T-helper 1 cell treated with Interleukin-12 subunit alpha and Interleukin-12 subunit beta and Interleukin-4 antibody, amounts not matched to agents 30 ng/mL and 1 ng/mL, for 36 hours (primary cell): ENCODE results near the gene CD96. TPM values are rescaled to one million over a fixed set of nuclear protein-coding genes. Genes with fewer than 3 reads are reported as not detected.

Experiments
- intact Hi-C: fragments of 100-400 bp; cut with micrococcal nuclease; formaldehyde crosslinking; loops from one replicate; pipeline ENCODE4 v1.15.1; 2024
- total RNA-seq: library from RNA; stranded (reverse); gene quantifications from 2 replicates; pipeline ENCODE4 v1.2.3, GENCODE V29; 2022

Gene CD96
- total RNA-seq, 1 donor from 2014 or later: 287 TPM

DNA sequence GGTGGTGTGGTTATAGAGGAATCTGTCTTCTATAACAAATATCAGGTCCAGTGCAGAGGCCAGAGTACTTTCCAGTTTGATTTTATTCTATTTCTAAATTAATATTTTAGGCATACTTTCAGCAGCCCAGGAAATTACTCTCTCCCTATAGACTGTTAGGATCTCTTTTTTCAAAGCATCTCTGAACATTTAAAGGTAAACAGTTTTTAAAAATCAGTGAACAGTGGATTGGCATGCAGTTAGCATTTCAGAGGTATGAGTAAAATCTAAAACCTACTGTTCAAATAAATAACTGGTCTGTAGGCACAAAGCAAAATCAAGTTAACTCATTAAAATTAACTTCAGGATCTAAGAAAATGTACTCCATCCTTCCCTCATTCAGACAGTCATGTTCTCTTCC lies 50.1 kb downstream of the CD96 start:
- intact Hi-C loops: loop anchor here (5.0 kb wide), 1 partner anchor 75 kb away; no protein-coding TSS in a partner anchor

DNA sequence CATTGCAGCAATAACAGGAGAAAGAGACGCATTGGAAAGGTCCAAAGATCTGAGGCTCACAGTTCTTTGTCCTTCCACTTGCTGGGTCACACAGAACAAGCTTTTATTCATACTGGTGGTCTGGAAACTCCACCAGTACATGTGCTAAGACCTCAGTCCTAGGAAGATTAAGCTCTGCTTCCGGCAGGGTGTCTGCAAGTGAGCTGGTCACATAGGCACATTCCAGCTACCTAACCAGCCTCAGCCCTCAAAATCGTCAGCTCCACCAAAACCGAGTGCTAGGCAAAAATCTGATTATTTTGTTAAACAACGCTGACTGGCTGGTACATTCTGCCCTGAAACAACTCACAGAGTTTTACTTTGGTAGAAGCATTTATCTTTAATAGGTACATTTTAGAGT lies 50.9 kb downstream of the CD96 start:
- intact Hi-C loops: loop anchor here (1.0 to 5.0 kb wide), 2 partner anchors 11 to 74 kb away; no protein-coding TSS in a partner anchor

DNA sequence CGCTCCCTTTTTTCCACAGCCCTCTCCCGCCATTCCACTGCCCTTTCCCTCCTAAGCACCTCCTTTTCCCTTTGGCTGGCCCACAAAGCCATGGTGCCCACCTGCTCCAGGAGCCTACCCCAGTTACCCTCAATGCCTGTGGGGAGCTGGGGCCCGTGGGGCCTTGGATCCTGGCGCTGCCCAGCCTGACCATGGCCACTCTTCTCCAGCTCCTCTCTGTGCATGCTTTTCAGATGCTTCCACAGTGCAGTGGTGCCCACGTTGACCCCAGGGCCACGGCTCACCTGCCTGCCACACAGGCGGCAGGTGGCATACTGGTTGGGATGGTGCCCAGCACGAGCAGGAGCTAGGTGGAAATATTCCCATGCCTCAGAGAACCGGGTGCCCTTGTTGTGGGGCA lies 51.7 kb downstream of the CD96 start:
- intact Hi-C loops: loop anchor here (1.0 to 5.0 kb wide), 2 partner anchors 11 to 74 kb away; no protein-coding TSS in a partner anchor

DNA sequence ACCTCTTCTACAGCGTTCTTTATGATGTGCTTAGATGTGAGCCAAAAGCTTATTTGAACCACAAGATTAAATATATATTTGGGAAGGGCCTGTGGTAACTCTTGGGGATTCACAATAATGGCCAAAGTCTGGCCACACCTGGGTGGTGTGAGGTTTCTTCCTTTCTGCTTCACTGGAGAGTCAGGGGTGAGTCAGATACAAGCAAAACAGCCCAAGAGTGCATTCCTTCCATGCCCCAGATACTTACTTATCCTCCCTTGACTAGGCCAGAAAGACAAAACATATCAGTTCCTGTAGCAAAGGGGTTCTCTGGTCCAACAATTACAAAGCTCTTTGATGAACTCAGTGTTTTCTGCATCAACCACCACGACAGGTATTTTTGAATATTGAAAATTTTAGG lies 52.2 kb downstream of the CD96 start:
- intact Hi-C loops: loop anchor here (5.0 kb wide), 1 partner anchor 73 kb away; no protein-coding TSS in a partner anchor

DNA sequence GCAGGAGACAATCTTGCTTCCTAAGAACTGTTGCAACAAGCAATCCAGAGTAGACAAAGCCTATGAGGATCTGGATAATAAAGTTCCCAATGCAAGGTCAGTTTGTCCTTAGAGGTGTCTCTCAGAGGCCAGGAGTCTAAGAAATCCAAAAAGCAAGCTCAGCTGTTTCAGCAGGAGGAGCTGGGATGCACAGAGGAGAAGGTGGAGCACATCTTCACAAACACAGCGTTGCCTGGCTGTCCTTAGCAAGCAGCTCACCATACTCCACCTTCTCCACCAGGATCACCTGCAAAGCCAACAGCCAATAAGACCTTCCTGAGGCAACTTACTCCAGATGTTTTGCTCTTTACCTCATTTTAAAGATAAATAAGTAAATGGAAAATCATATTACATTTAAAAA lies 52.8 kb downstream of the CD96 start:
- intact Hi-C loops: loop anchor here (1.0 to 5.0 kb wide), 3 partner anchors 10 to 73 kb away; no protein-coding TSS in a partner anchor

DNA sequence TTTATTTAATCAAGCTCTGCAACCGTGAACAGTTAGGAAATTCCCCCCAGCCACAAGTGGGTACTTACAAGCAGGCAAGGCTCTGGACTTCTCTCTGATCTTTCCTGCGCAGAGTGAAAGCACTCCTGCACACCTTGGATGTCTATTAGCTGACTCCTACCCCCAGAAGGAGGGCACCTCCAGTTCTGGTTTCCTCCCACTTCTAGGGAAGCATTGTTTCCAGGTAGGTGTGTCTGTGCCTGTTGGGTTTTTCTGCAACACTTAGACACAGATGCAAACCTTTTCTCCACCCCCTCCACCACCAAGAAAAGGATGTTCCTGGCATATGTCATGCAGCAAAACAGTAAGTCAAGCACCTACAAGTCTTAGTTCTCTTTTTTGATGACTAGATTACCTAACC lies 53.2 kb downstream of the CD96 start, which contains the start of gene ZBED2:
TSS of gene ZBED2 (minus strand) at position 115 of the 400 bp plus-strand sequence. CDS start 1,145 bp downstream, outside the sequence.
- intact Hi-C loops: loop anchor here (1.0 kb wide), 2 partner anchors 9 to 15 kb away; no protein-coding TSS in a partner anchor

DNA sequence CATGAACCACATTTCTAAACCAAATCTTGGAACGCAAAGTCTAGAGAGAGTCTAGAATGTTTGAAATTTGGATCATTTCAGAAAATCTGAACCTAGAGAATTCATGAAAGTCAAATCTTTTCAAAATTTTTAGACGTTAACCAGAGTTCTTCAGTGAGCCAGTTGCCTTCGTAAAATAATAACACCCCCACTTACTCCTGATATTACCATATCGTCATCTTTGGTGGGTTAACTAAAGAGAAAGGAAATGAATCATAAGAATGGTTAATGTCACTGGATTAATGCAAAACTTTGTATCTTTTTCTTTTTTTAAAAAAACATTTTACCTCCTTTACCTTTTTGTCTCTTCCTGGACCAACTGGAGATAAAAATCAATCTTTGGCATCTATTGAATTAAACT lies 54.3 kb downstream of the CD96 start:
- intact Hi-C loops: loop anchor here (1.0 kb wide), 1 partner anchor 20 kb away; no protein-coding TSS in a partner anchor

- intact Hi-C loops: no loop called here
Observed at GRCh38 chr3:111598139-111598538, 56.1 kb downstream of the CD96 start.

DNA sequence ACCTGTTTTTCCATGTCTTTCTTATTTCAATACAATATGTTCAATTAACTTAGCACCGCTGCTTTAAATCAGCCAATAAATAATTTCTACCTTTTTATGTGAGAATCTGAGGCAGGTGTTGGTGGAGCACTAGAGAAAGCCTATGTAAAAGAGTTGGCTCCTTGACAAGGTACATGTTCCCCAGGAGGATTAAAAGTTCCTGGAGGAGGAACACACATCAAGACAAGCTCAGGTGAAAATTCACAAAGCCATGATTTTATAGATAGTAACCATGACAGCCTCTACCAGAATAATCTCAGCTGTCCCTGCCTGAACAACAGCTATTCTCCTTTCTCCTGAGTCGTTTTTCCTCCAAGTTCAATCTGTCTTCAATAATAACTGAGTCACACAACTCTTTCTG lies 56.6 kb downstream of the CD96 start:
- intact Hi-C loops: no loop called here

GRCh38 chr3:111601810-111602209 lies 59.8 kb downstream of the CD96 start:
- intact Hi-C loops: no loop called here

DNA sequence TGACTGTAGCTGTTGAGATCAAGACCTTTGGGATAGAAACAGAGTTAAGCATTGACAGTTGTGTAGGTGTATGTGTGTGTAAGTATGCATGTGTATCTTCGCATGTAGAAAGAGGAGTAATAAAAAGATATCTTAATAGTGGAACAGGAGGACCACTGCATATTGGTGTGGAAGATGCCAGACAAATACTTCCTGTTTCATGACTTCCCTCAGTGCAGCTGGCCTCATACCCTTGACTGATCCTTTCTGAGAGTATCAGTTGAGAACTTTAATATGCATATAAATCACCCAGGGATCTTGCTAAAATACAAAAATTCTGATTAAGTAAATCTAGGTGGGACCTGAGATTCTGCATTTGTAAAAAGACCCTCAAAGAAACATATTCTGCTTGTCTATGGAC lies 61.7 kb downstream of the CD96 start:
- intact Hi-C loops: loop anchor here (1.0 kb wide), 1 partner anchor 8 kb away; the partner anchor contains the start of gene ZBED2

- intact Hi-C loops: loop anchor here (1.0 kb wide), 1 partner anchor 9 kb away; the partner anchor contains the start of gene ZBED2
Observed at GRCh38 chr3:111604119-111604518, 62.1 kb downstream of the CD96 start.

GRCh38 chr3:111605018-111605417 lies 63.0 kb downstream of the CD96 start:
- intact Hi-C loops: loop anchor here (5.0 kb wide), 1 partner anchor 522 kb away; no protein-coding TSS in a partner anchor

GRCh38 chr3:111605493-111605892 lies 63.5 kb downstream of the CD96 start:
- intact Hi-C loops: loop anchor here (5.0 kb wide), 1 partner anchor 522 kb away; no protein-coding TSS in a partner anchor

GRCh38 chr3:111607240-111607920 lies 65.4 kb downstream of the CD96 start:
- intact Hi-C loops: loop anchor here (5.0 kb wide), 1 partner anchor 520 kb away; no protein-coding TSS in a partner anchor

DNA sequence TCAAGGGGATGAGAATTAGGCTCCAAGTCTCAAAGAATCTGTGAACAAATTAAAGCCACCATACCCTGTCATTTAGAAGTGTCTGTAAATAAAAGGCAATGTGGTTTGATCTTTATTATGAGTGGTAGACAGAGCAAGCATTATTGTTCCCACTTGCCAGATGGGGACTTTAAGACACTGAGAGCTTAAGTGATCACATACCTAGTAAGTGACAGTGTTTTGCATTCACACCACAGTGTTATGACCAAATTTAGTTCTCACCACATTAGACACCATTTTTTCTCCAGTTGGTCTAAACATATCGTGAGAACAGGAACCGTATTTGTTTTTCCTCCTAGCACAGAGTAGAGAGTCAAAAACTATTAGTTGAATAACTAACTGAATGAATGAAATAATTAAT lies 66.4 kb downstream of the CD96 start:
- intact Hi-C loops: loop anchor here (5.0 kb wide), 1 partner anchor 519 kb away; no protein-coding TSS in a partner anchor

DNA sequence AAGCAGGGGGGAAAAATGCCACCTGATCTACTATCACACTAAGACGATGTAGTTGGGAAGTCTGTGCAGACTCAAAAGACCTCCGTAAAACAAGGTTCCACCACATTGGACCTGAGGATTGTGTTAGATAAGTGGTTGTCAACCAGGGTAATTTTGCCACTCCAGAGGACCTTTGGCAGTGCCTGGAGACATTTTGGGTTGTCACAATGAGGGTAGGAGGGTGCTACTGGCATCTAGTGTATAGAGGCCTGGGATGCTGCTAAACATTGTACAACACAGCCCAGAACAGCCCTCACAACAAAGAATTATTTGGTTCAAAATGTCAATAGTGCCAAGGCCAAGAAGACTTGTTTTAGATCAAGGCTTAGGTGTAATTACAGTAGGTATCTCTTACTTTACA lies 67.7 kb downstream of the CD96 start:
- intact Hi-C loops: loop anchor here (1.0 to 10.0 kb wide), 10 partner anchors 14 to 1925 kb away; partner anchors contain the start of genes ABHD10, BTLA, CD96 and SIDT1

DNA sequence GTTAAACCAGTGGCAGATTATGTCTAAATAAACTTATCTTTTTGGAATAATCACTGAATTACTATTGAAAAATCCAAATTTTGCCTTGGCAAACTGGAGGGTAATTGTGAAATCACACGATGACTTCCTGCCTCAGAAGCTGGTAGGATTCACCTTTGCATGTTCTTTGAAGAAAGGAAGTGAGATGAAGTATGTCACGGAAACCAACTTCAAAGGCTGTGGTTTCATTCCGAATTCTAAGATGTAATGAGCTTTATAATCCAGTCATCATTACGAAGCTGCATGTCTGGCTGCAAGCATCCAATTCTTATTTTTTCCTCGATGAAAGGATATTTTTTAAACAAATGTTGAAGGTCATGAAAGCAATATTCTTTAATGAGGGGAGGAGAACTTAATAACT lies 68.2 kb downstream of the CD96 start:
- intact Hi-C loops: loop anchor here (1.0 to 10.0 kb wide), 9 partner anchors 15 to 1925 kb away; partner anchors contain the start of genes ABHD10, BTLA, CD96 and SIDT1

DNA sequence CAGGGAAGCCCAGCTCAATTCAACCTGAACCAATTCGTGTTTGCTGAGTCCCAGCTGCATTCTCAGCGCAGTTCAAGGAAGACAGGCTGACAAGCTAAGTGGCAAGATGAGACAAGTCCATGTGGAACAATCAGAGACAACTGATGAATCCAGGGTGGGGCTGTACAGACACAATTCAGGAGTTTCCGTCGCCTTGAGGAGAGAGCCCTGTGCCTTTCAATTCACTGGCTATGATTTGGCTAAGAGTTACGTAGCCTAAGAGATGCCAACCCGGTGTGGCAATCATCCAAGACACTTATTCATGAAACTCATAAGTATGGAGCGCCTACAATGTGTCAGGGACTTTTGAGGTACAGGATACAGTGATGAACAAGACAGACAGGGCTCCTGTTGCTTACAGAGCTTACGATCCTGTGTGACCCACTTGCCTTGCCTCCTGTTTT lies 68.6 kb downstream of the CD96 start:
- intact Hi-C loops: loop anchor here (1.0 to 10.0 kb wide), 9 partner anchors 15 to 1924 kb away; partner anchors contain the start of genes ABHD10, BTLA, CD96 and SIDT1

DNA sequence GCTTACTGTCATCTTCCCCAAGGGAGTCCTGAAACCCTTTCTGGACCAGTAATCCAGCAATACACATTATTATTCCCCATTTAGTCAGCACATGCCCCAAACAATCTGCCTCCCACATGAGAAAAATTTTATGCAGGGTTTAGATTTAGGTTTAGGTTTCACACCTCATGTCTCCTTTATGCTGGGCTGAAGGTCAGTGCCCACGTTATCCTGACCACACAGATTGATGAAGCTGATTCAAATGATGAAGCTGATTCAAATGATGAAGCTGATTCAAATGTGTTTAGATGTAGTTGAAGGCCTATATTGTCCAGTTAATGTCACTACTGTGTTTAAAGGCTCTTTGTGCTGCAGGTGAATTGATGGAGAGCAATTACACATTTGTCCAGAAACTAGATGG lies 71.3 kb downstream of the CD96 start:
- intact Hi-C loops: loop anchor here (5.0 to 10.0 kb wide), 4 partner anchors 291 to 1922 kb away; partner anchors contain the start of genes BTLA and SIDT1

- intact Hi-C loops: loop anchor here (1.0 to 10.0 kb wide), 12 partner anchors 20 to 1919 kb away; partner anchors contain the start of genes ATG3, BTLA, CD96 and NECTIN3
Observed at GRCh38 chr3:111615880-111616279, 73.9 kb downstream of the CD96 start.
